Lower lobe of right lung (tissue), 2 donors: ENCODE measurements around the gene TWF2. TPM values are rescaled to one million over a fixed set of nuclear protein-coding genes. Genes with fewer than 3 reads are reported as not detected.
"Not testable (repeated sequence)": the region's sequence is repeated elsewhere in the genome, so short reads cannot be mapped to it uniquely, and the experiment has no call there.

ENCODE experiments used
- ATAC-seq, 2 donors: fragments of 200-7000 bp; cut with Tn5 transposase; one replicate each; pipeline ENCODE4 v1.9.1; 2020 to 2022; ENCODE audit warnings: mild to moderate bottlenecking in 2 of 2, moderate library complexity in 2 of 2
- DNase-seq: peaks from one replicate; pipeline ENCODE4 v3.0.0-alpha.2; 2020
- H3K27ac ChIP-seq: fragments of 200-600 bp; one replicate; pipeline ENCODE4 v1.8.0; 2022
- H3K27me3 ChIP-seq: fragments of 200-600 bp; one replicate; pipeline ENCODE4 v1.8.0; 2022; ENCODE audit warnings: low read depth
- H3K36me3 ChIP-seq: fragments of 200-600 bp; one replicate; pipeline ENCODE4 v1.8.0; 2022; ENCODE audit warnings: mild to moderate bottlenecking
- H3K4me1 ChIP-seq: fragments of 200-600 bp; one replicate; pipeline ENCODE4 v1.8.0; 2022
- H3K4me3 ChIP-seq: fragments of 200-600 bp; one replicate; pipeline ENCODE4 v1.8.0; 2022; ENCODE audit warnings: mild to moderate bottlenecking
- H3K9me3 ChIP-seq: fragments of 200-600 bp; one replicate; pipeline ENCODE4 v1.8.0; 2022
- CTCF ChIP-seq: fragments of 200-600 bp; IDR thresholded peaks from one replicate; pipeline ENCODE4 v1.8.0; 2022; ENCODE audit warnings: antibody characterized with exemption, mild to moderate bottlenecking
- intact Hi-C: fragments of 100-400 bp; cut with DNase I; formaldehyde crosslinking; loops from one replicate; pipeline ENCODE4 v1.11.0; 2022
- total RNA-seq: library from RNA; stranded (reverse); fragmentation: NEBNext Ultra II Directional; extraction: Animal tissue kit (Norgen Biotek cat#: 25700); gene quantifications from one replicate; pipeline ENCODE4 v1.2.1, GENCODE V29; 2021
- donor health status: DM: no; HTN: yes; CAD: no; lungs with severe emphysema.

The TWF2 gene
- total RNA-seq, 1 donor from 2014 or later: 62.2 TPM

- peaks cover 65% of the 10 kb centered on the region for H3K4me1 ChIP-seq
- intact Hi-C loops: no loop called here
- peak overlapping the region; percentile 92 for H3K4me3 ChIP-seq
Measured at GRCh38 chr3:52277071-52277964, 38.4 kb upstream of the TWF2 start.

GRCh38 chr3:52274781-52275180 lies 35.8 kb upstream of the TWF2 start:
- ATAC-seq, DNase-seq, H3K9me3 ChIP-seq, H3K27me3 ChIP-seq, H3K27ac ChIP-seq, intact Hi-C loops: not testable (repeated sequence)
- Histone ChIP-seq H3K4me3 (peak overlapping the region; percentile 92), H3K4me1 (peaks cover 82% of the 10 kb centered on the region), H3K36me3 (peaks cover 42% of the 10 kb centered on the region)

More at GRCh38 chr3:52277071-52277964, 38.4 kb upstream of the TWF2 start:
- peak; percentile 87 for DNase-seq
- Histone ChIP-seq H3K9me3 (no peaks in the 10 kb centered on the region), H3K27me3 (no peaks in the 10 kb centered on the region), H3K27ac (peak overlapping the region; percentile 96), H3K36me3 (peaks cover 33% of the 10 kb centered on the region)
- ATAC-seq: peak; percentile 59 to 71
- TF ChIP-seq CTCF: no peak

- Histone ChIP-seq H3K4me1 (peaks cover 94% of the 10 kb centered on the region), H3K36me3 (peaks cover 61% of the 10 kb centered on the region), H3K27me3 (no peaks in the 10 kb centered on the region), H3K4me3 (no peak overlapping the region), H3K9me3 (no peaks in the 10 kb centered on the region), H3K27ac (no peak overlapping the region)
- ATAC-seq: peak; percentile 17 to 35
- no peak for DNase-seq
- TF ChIP-seq CTCF: no peak
- intact Hi-C loops: no loop called here
Measured at GRCh38 chr3:52272831-52273230, 33.9 kb upstream of the TWF2 start.

GRCh38 chr3:52272172-52272571 lies 33.2 kb upstream of the TWF2 start:
- DNase-seq, ATAC-seq, intact Hi-C loops, H3K4me3 ChIP-seq, H3K9me3 ChIP-seq, H3K27me3 ChIP-seq: not testable (repeated sequence)
- Histone ChIP-seq H3K4me1 (peaks cover 98% of the 10 kb centered on the region), H3K27ac (peak overlapping the region; percentile 25), H3K36me3 (peaks cover 68% of the 10 kb centered on the region)

- Histone ChIP-seq H3K9me3 (no peaks in the 10 kb centered on the region), H3K27me3 (no peaks in the 10 kb centered on the region), H3K36me3 (peaks cover 82% of the 10 kb centered on the region), H3K4me1 (peaks cover 84% of the 10 kb centered on the region), H3K4me3 (peak overlapping the region; percentile 2), H3K27ac (peak overlapping the region; percentile 44)
- ATAC-seq: peak; percentile 44 to 62
- intact Hi-C loops: no loop called here
- DNase-seq: peak; percentile 60
- no peak for TF ChIP-seq CTCF
Measured at GRCh38 chr3:52270252-52270754, 31.3 kb upstream of the TWF2 start.

GRCh38 chr3:52269776-52270175 lies 30.8 kb upstream of the TWF2 start:
- Histone ChIP-seq H3K9me3 (no peaks in the 10 kb centered on the region), H3K27ac (peak overlapping the region; percentile 44), H3K27me3 (no peaks in the 10 kb centered on the region), H3K36me3 (peaks cover 85% of the 10 kb centered on the region), H3K4me1 (peaks cover 79% of the 10 kb centered on the region), H3K4me3 (peak overlapping the region; percentile 2)
- TF ChIP-seq CTCF: no peak
- intact Hi-C loops: no loop called here
- no peak for DNase-seq
- no peak for ATAC-seq
